ENCODE data around the gene INVS.

The INVS gene

GRCh38 chr9:100277166-100277979 lies 178.3 kb downstream of the INVS start:
- DNase-seq (ENCODE audit: low read depth in 3 of 3): no peak

GRCh38 chr9:100281066-100281465 lies 182.0 kb downstream of the INVS start:
- no peak for DNase-seq (ENCODE audit: low read depth in 3 of 3)

DNA sequence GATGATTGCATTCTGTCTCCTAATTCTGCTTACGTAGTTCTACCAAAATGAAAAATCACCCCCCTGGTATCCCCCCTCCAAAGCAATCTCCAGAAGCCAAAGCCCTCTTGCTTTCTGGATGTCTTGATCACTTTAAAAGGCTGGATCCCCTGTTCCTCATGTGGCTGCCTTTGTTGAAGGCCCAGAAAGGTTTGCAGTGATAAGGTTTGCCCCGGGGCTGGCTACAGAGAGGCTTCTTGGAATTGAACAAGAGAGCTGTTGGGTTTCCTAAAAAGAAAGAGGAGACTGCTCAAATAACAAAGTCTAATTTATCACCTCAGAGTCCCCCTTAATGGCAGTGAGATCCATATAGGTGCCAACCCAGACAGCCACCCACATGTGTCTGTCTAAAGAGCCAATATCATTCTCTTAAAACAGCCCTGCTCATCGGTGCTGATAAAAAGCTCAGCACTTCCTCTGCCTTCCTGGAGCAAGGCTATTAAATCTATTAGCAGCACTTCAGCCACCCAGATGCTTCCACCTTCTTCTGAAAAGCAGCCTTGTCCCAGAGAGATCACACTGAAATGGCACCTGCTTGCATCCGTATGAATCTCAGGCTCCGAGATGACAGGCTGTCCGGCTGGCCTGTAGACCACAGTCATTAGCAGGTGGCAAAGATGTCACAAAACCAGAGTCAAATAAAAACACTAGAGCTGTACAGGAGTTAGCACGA lies 182.8 kb downstream of the INVS start:
- DNase-seq (ENCODE audit: low read depth in 3 of 3): no peak

GRCh38 chr9:100282388-100282719 lies 183.3 kb downstream of the INVS start:
- DNase-seq (ENCODE audit: low read depth in 3 of 3): no peak

DNA sequence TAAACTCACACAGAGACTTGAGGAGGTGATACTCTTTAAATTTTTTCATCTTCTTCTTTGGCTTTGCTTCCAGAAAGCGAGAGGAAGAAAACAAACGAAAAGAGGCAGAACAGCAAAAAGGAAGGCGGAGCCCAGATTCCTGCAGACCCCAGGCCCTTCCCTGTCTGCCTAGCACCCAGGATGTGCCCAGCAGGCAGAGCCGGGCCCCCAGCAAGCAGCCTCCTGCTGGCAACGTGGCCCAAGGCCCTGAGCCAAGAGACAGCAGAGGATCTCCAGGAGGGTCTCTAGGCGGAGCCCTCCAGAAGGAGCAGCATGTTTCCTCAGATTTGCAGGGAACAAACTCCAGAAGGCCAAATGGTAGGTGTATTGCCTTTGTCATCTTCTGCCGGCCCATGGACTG lies 185.2 kb downstream of the INVS start:
- DNase-seq (ENCODE audit: low read depth in 3 of 3): no peak

DNA sequence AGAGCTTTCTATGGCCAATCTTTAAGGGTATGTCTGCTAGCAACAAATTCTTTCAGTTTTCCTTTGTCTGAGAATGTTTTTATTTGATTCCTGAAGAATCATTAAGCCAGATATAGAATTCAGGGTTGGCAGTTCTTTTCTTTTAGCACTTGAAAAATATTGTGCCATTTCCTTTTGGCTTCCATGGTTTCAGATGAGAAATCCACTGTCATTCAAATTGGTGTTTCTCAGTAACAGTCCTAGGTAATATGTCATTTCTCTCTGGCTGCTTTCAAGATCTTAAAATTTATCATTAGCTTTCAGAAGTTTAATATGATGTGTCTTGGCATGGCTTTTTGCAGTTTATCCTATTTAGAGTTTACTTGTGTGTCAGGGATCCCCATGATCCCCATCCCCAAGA lies 186.0 kb downstream of the INVS start:
- no peak for DNase-seq (ENCODE audit: low read depth in 3 of 3)

DNA sequence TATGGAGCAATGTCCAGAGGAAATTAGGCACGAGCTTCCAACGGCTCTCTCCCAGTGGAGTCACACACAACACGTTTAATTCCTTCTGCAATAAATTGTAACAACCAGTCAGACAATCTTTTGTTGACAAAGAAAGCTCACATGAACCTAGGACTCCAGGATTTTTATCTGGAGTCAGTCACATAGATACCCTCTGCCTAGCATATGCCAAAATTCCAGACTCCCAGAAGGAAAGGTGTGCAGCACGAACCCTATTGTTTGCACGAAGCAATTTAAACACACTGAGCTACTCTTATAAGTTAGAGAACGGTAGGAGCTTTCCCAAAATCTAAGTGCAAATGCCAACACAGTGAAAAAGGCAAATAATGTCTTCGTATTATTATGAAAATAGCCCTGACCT lies 186.6 kb downstream of the INVS start:
- DNase-seq (ENCODE audit: low read depth in 3 of 3): no peak

DNA sequence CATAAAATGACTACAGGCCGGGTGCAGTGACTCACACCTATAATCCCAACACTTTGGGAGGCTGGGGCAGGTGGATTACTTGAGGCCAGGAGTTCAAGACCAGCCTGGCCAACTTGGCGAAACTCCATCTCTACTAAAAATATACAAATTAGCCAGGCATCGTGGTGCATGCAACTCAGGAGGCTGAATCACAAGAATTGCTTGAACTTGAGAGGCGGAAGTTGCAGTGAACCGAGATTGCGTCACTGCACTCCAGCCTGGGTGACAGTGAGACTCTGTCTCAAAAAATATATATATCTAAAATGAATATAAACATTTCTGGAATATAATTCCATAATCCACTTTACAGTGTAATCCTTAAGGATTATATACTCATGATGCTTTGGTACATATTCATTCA lies 187.2 kb downstream of the INVS start:
- DNase-seq (ENCODE audit: low read depth in 3 of 3): no peak

- no peak for DNase-seq (ENCODE audit: low read depth in 3 of 3)
These were observed 188.1 kb downstream of the INVS start for GRCh38 chr9:100287186-100287585.

DNA sequence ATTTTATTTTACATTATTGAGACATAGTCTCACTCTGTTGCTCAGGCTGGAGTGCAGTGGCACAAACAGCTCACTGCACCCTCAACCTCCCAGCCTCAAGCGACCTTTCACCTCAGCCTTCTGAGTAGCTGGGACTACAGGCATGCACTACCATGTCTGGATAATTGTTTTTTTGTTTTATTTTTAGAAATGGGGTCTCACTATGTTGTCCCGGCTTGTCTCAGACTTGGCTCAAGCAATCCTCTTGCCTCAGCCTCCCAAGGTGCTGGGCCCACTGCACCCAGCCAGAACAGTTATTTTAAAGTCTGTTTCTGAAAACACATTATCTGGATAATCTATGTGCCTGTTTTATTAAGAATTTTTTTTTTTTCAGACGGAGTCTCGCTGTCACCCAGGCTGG lies 191.7 kb downstream of the INVS start:
- DNase-seq (ENCODE audit: low read depth in 3 of 3): no peak

- no peak for DNase-seq (ENCODE audit: low read depth in 3 of 3)
These were observed 193.4 kb downstream of the INVS start for GRCh38 chr9:100292414-100292813.

DNA sequence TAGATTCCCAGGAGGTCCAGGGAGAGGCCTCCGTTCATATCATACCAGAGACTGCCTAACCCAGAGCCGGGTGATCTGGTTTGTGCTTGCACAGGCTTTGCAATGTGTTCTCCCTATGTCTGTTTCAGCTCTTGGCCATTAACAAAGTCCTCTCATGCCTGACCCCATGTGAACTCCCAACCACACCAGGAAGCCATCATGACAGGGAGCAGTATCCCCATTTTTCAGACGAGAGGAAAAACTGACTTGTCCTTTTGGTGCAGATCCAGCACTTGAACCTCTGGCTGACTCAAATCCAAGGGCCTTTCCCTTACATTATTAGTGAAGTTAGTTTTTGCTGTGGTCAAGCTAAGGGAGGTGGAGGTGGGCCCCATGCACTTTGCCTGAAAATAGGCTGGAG lies 195.3 kb downstream of the INVS start:
- no peak for DNase-seq (ENCODE audit: low read depth in 3 of 3)

- DNase-seq (ENCODE audit: low read depth in 3 of 3): no peak
These were observed 195.8 kb downstream of the INVS start for GRCh38 chr9:100294806-100295205.

GRCh38 chr9:100295240-100295639 lies 196.2 kb downstream of the INVS start:
- DNase-seq (ENCODE audit: low read depth in 3 of 3): no peak

DNA sequence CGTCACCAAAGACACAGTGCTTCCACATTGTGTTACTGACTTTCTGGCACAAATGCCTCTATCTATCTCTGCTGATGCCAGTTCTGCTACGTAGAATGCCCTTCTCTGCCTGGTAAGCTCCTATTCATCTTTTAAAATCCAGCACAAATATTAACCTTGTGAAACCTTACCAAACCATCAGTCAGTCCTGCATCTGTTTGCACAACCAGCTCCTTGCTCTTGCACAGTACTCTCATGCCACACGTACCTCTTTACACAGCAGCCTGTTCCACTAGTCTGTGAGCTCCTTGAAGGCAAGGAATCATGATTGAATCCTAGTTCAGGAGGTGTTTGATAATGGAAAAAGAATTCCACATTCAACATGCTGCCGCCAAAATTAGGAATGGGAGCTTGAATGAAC lies 197.4 kb downstream of the INVS start:
- DNase-seq (ENCODE audit: low read depth in 3 of 3): no peak

DNA sequence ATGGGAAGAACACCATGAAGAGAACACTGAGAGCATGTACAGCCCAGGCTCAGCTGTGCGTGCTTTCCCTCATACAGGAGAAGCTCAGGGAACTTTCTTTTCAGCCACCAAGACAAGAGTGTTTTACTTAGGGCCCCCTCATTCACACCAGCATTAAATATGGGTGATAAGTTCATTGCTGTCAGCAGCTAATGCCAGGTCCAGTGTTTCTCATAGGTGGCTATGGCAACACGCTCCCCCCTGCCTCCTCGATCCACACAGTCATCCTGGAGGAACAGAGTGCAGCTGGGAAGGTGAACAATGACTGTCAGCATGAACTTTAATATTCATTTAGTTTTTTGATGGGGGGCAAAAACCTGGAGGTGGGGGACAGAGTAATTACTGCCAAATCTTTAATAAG lies 199.3 kb downstream of the INVS start:
- DNase-seq (ENCODE audit: low read depth in 3 of 3): no peak

DNA sequence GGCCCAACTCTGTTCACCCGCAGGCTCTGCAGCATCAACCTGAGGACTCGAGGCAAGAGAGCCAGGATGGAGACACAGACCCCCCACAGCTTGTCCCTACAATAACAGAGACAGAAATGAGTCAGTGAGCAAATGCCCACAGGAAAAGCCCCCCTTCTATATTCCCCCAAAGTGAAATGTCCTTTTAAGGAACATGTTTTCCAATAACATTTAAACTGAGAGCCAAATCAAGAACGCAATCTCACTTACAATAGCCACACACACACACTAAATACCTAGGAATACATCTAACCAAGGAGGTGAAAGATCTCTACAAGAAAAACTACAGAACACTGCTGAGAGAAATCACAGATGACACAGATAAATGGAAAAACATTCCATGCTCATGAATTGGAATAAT lies 204.7 kb downstream of the INVS start:
- no peak for DNase-seq (ENCODE audit: low read depth in 3 of 3)

DNA sequence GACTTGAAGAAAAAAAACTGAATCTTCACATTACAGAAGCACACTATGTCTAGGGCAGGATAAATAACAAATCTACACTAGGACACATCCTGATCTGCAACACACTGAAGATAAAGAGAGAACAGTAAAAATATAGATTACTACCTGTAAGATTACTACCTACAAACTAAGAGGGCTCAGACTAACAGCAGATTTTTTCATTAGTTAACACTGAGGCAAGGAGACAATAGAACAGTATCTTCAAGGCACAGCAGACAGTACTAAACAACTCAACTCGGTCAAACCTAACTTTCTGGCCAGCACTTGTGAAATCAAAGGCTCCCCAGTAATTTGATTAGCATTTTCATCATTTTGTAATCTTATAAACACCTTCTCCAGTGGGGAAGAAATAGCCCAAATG lies 207.2 kb downstream of the INVS start:
- no peak for DNase-seq (ENCODE audit: low read depth in 3 of 3)

GRCh38 chr9:100307080-100307479 lies 208.0 kb downstream of the INVS start:
- DNase-seq (ENCODE audit: low read depth in 3 of 3): no peak

DNA sequence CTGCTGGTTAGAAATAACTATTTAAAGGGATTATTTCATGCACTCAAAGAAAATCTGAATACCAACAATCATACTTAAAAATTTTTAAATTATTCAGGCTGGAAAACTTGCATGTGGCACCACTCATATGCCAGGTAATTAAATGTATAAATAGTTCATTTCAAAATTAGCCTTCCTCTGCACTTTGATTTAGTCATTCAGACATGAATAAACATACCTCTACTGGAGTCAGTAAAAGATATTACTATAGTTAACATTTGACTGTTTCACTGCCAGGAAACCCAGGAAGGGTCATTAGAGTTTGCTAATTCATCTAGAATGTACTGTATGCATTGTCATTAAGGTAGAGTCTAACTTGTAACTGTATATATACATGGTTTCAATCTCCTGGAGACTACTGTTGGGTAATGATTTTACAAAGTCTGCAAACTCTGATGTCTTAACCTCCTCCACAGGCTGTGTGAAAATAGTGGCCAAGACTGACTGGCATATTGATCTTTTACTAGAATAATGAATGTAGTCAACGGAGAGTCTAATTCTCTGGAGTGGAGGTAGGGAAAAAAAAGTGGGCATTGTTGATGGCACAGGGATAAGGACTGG lies 210.0 kb downstream of the INVS start:
- no peak for DNase-seq (ENCODE audit: low read depth in 3 of 3)

DNA sequence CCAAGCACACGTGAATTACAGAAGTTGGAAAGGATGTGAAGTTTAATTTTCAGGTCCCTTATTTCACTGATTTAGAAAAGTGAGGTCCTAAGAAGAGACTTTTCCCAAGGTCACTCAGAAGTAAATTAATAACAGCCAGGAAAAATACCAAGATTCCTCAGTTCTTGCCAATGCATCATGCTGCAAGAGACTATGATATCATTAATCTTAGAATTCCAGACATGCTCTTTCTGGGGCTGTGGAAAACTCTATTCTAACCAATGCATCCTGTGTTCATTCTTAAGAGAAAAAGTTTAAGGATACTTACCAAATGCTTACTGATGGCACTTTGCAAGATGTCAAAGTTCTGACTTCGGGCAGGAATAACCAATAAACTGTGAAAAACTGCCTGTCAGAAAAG lies 210.9 kb downstream of the INVS start:
- no peak for DNase-seq (ENCODE audit: low read depth in 3 of 3)

GRCh38 chr9:100315561-100315960 lies 216.5 kb downstream of the INVS start:
- no peak for DNase-seq (ENCODE audit: low read depth in 3 of 3)

- DNase-seq (ENCODE audit: low read depth in 3 of 3): no peak
These were observed 218.7 kb downstream of the INVS start for GRCh38 chr9:100317706-100318105.

Measured in stimulated activated CD4-positive, alpha-beta T cell treated with anti-CD3 and anti-CD28 coated beads, TNF-alpha, amount 100 ng/mL, for 4 hours (primary cell).